Central memory CD8-positive, alpha-beta T cell (primary cell): ENCODE results near the gene PHF20.
"Not testable (repeated sequence)": the region's sequence is repeated elsewhere in the genome, so short reads cannot be mapped to it uniquely, and the experiment has no call there.

Experiments used
- ATAC-seq: fragments of 150-1000 bp; cut with Tn5 transposase; replicated peaks from 2 replicates; pipeline ENCODE4 v1.10.0; 2022; ENCODE audit warnings: mild to moderate bottlenecking, moderate FRiP score, moderate number of reproducible peaks; ENCODE audit not compliant: poor library complexity, severe bottlenecking; ENCODE audit errors: extremely low read depth
- DNase-seq, 2 donors: peaks; one replicate each; pipeline ENCODE4 v3.0.0; 2021; ENCODE audit warnings: low spot score in 2 of 2
- H3K27ac Mint-ChIP-seq: one replicate; pipeline ENCODE4 v1.8.0; 2022; ENCODE audit warnings: low read depth, mild to moderate bottlenecking, moderate library complexity, mixed read lengths
- H3K27me3 Mint-ChIP-seq: one replicate; pipeline ENCODE4 v1.8.0; 2022; ENCODE audit warnings: mixed read lengths
- H3K36me3 Mint-ChIP-seq: one replicate; pipeline ENCODE4 v1.8.0; 2022; ENCODE audit warnings: mild to moderate bottlenecking, moderate library complexity, mixed read lengths; ENCODE audit not compliant: insufficient read depth
- H3K4me1 Mint-ChIP-seq: one replicate; pipeline ENCODE4 v1.8.0; 2022; ENCODE audit warnings: mixed read lengths
- H3K4me3 Mint-ChIP-seq: one replicate; pipeline ENCODE4 v1.8.0; 2022; ENCODE audit warnings: mild to moderate bottlenecking, moderate library complexity, mixed read lengths
- H3K9me3 Mint-ChIP-seq: one replicate; pipeline ENCODE4 v1.8.0; 2022; ENCODE audit warnings: mixed read lengths

Gene PHF20

GRCh38 chr20:35771689-35772562, at the start of gene PHF20:
Gene PHF20, plus strand, starts transcription at chr20:35772015. Its CDS starts 29,508 bp downstream, at chr20:35801523.
- Mint-ChIP-seq H3K4me1 (peaks cover 71% of the 10 kb centered on the region), H3K9me3 (no peaks in the 10 kb centered on the region), H3K4me3 (peak within 1 kb of the TSS; percentile 85), H3K36me3 (peaks cover 35% of the 10 kb centered on the region), H3K27ac (peak within 1 kb of the TSS; percentile 94), H3K27me3 (no peaks in the 10 kb centered on the region)
- DNase-seq = peak; percentile 98 to 99
- peak; percentile 84 for ATAC-seq

GRCh38 chr20:35723275-35723639, 48.6 kb upstream of the PHF20 start:
- not testable (repeated sequence) for DNase-seq, H3K9me3 Mint-ChIP-seq, H3K27me3 Mint-ChIP-seq, ATAC-seq
- peaks cover 98% of the 10 kb centered on the region for H3K36me3 Mint-ChIP-seq
- H3K4me1 Mint-ChIP-seq = peaks cover 48% of the 10 kb centered on the region
- H3K4me3 Mint-ChIP-seq = peak overlapping the region; percentile 34
- H3K27ac Mint-ChIP-seq = peak overlapping the region; percentile 84

- peak overlapping the region; percentile 34 for H3K4me3 Mint-ChIP-seq
- H3K4me1 Mint-ChIP-seq = peaks cover 47% of the 10 kb centered on the region
- H3K27me3 Mint-ChIP-seq, ATAC-seq, DNase-seq, H3K9me3 Mint-ChIP-seq: not testable (repeated sequence)
- peak overlapping the region; percentile 84 for H3K27ac Mint-ChIP-seq
- H3K36me3 Mint-ChIP-seq = peaks cover 97% of the 10 kb centered on the region
These were observed 48.0 kb upstream of the PHF20 start for GRCh38 chr20:35723652-35724320.

GRCh38 chr20:35724321-35725230, 47.2 kb upstream of the PHF20 start:
- Mint-ChIP-seq H3K27ac (peak overlapping the region; percentile 71), H3K4me1 (peaks cover 49% of the 10 kb centered on the region), H3K9me3 (no peaks in the 10 kb centered on the region), H3K27me3 (no peaks in the 10 kb centered on the region), H3K36me3 (peaks cover 97% of the 10 kb centered on the region), H3K4me3 (peak overlapping the region; percentile 34)
- ATAC-seq (no peak), DNase-seq (no peak)

GRCh38 chr20:35726842-35727711, 44.7 kb upstream of the PHF20 start:
- ATAC-seq (no peak), DNase-seq (no peak)
- H3K27me3 Mint-ChIP-seq = no peaks in the 10 kb centered on the region
- H3K36me3 Mint-ChIP-seq = peaks cover 95% of the 10 kb centered on the region
- peaks cover 50% of the 10 kb centered on the region for H3K4me1 Mint-ChIP-seq
- H3K27ac Mint-ChIP-seq = peak overlapping the region; percentile 49
- H3K9me3 Mint-ChIP-seq = no peaks in the 10 kb centered on the region
- H3K4me3 Mint-ChIP-seq = no peak overlapping the region

- Mint-ChIP-seq H3K9me3 (no peaks in the 10 kb centered on the region), H3K4me1 (peaks cover 56% of the 10 kb centered on the region), H3K27ac (no peak overlapping the region), H3K4me3 (no peak overlapping the region), H3K27me3 (no peaks in the 10 kb centered on the region), H3K36me3 (peaks cover 95% of the 10 kb centered on the region)
- DNase-seq (no peak), ATAC-seq (no peak)
These were observed 42.5 kb upstream of the PHF20 start for GRCh38 chr20:35729283-35729807.

GRCh38 chr20:35729836-35730582, 41.8 kb upstream of the PHF20 start:
- Mint-ChIP-seq H3K36me3 (peaks cover 94% of the 10 kb centered on the region), H3K4me1 (peaks cover 54% of the 10 kb centered on the region), H3K27ac (peak overlapping the region; percentile 8), H3K4me3 (no peak overlapping the region), H3K27me3 (no peaks in the 10 kb centered on the region), H3K9me3 (no peaks in the 10 kb centered on the region)
- no peak for DNase-seq
- no peak for ATAC-seq

GRCh38 chr20:35730583-35731468, 41.0 kb upstream of the PHF20 start:
- Mint-ChIP-seq H3K27ac (peak overlapping the region; percentile 8), H3K27me3 (no peaks in the 10 kb centered on the region), H3K4me1 (peaks cover 52% of the 10 kb centered on the region), H3K4me3 (no peak overlapping the region), H3K9me3 (no peaks in the 10 kb centered on the region), H3K36me3 (peaks cover 90% of the 10 kb centered on the region)
- DNase-seq (no peak), ATAC-seq (no peak)

- peaks cover 54% of the 10 kb centered on the region for H3K4me1 Mint-ChIP-seq
- no peak for DNase-seq
- no peak for ATAC-seq
- no peak overlapping the region for H3K4me3 Mint-ChIP-seq
- no peak overlapping the region for H3K27ac Mint-ChIP-seq
- H3K27me3 Mint-ChIP-seq = no peaks in the 10 kb centered on the region
- H3K9me3 Mint-ChIP-seq = no peaks in the 10 kb centered on the region
- peaks cover 90% of the 10 kb centered on the region for H3K36me3 Mint-ChIP-seq
These were observed 40.4 kb upstream of the PHF20 start for GRCh38 chr20:35731469-35731788.

- Mint-ChIP-seq H3K4me3 (peak overlapping the region; percentile 52), H3K36me3 (peaks cover 90% of the 10 kb centered on the region), H3K27me3 (no peaks in the 10 kb centered on the region), H3K27ac (no peak overlapping the region), H3K9me3 (no peaks in the 10 kb centered on the region), H3K4me1 (peaks cover 50% of the 10 kb centered on the region)
- DNase-seq (no peak), ATAC-seq (no peak)
These were observed 39.8 kb upstream of the PHF20 start for GRCh38 chr20:35731862-35732643.
